ENCODE measurements around the gene TM4SF18. TPM values are rescaled to one million over a fixed set of nuclear protein-coding genes. Genes with fewer than 3 reads are reported as not detected.

The TM4SF18 gene
- total RNA-seq, 1 donor from 2014 or later, result not detected

GRCh38 chr3:149315694-149316093, 17.7 kb downstream of the TM4SF18 start:
- no peaks in the 10 kb centered on the region for H3K27me3 Mint-ChIP-seq
- no peak for DNase-seq (ENCODE audit: low spot score, unreplicated experiment)
- H3K4me1 Mint-ChIP-seq (ENCODE audit: low read depth), result peaks cover 43% of the 10 kb centered on the region
- H3K27ac Mint-ChIP-seq, result peak overlapping the region; percentile 5
- no peak overlapping the region for H3K4me3 Mint-ChIP-seq (ENCODE audit: low read depth)
- H3K9me3 Mint-ChIP-seq (ENCODE audit: low read depth), result peaks cover 15% of the 10 kb centered on the region
- no peak for TF ChIP-seq CTCF (IDR thresholded peaks at IDR 0.05; ENCODE audit: unreplicated experiment)
- peaks cover 6% of the 10 kb centered on the region for H3K36me3 Mint-ChIP-seq (ENCODE audit: insufficient read depth)

GRCh38 chr3:149314807-149315578, 18.4 kb downstream of the TM4SF18 start:
- Mint-ChIP-seq H3K36me3 (ENCODE audit: insufficient read depth) (peaks cover 6% of the 10 kb centered on the region), H3K27ac (peak overlapping the region; percentile 5), H3K4me3 (ENCODE audit: low read depth) (no peak overlapping the region), H3K9me3 (ENCODE audit: low read depth) (peaks cover 18% of the 10 kb centered on the region), H3K4me1 (ENCODE audit: low read depth) (peaks cover 46% of the 10 kb centered on the region), H3K27me3 (no peaks in the 10 kb centered on the region)
- DNase-seq (ENCODE audit: low spot score, unreplicated experiment), result no peak
- TF ChIP-seq CTCF (IDR thresholded peaks at IDR 0.05; ENCODE audit: unreplicated experiment), result no peak

GRCh38 chr3:149313542-149313941, 19.9 kb downstream of the TM4SF18 start:
- no peak for DNase-seq (ENCODE audit: low spot score, unreplicated experiment)
- H3K27ac Mint-ChIP-seq, result peak overlapping the region; percentile 72
- peaks cover 20% of the 10 kb centered on the region for H3K9me3 Mint-ChIP-seq (ENCODE audit: low read depth)
- no peak for TF ChIP-seq CTCF (IDR thresholded peaks at IDR 0.05; ENCODE audit: unreplicated experiment)
- H3K4me3 Mint-ChIP-seq (ENCODE audit: low read depth), result no peak overlapping the region
- H3K36me3 Mint-ChIP-seq (ENCODE audit: insufficient read depth), result peaks cover 6% of the 10 kb centered on the region
- peaks cover 46% of the 10 kb centered on the region for H3K4me1 Mint-ChIP-seq (ENCODE audit: low read depth)
- H3K27me3 Mint-ChIP-seq, result no peaks in the 10 kb centered on the region

- no peak for DNase-seq (ENCODE audit: low spot score, unreplicated experiment)
- peak overlapping the region; percentile 8 for H3K27ac Mint-ChIP-seq
- peaks cover 30% of the 10 kb centered on the region for H3K4me1 Mint-ChIP-seq (ENCODE audit: low read depth)
- H3K27me3 Mint-ChIP-seq, result no peaks in the 10 kb centered on the region
- H3K4me3 Mint-ChIP-seq (ENCODE audit: low read depth), result no peak overlapping the region
- peaks cover 20% of the 10 kb centered on the region for H3K9me3 Mint-ChIP-seq (ENCODE audit: low read depth)
- TF ChIP-seq CTCF (IDR thresholded peaks at IDR 0.05; ENCODE audit: unreplicated experiment), result no peak
- peaks cover 6% of the 10 kb centered on the region for H3K36me3 Mint-ChIP-seq (ENCODE audit: insufficient read depth)
These were observed 22.5 kb downstream of the TM4SF18 start for GRCh38 chr3:149310796-149311534.

- Mint-ChIP-seq H3K27ac (no peak overlapping the region), H3K36me3 (ENCODE audit: insufficient read depth) (peaks cover 9% of the 10 kb centered on the region), H3K4me3 (ENCODE audit: low read depth) (no peak overlapping the region), H3K9me3 (ENCODE audit: low read depth) (peaks cover 26% of the 10 kb centered on the region), H3K27me3 (no peaks in the 10 kb centered on the region), H3K4me1 (ENCODE audit: low read depth) (peaks cover 6% of the 10 kb centered on the region)
- TF ChIP-seq CTCF (IDR thresholded peaks at IDR 0.05; ENCODE audit: unreplicated experiment), result no peak
- no peak for DNase-seq (ENCODE audit: low spot score, unreplicated experiment)
These were observed 26.0 kb downstream of the TM4SF18 start for GRCh38 chr3:149307435-149307783.

All from progenitor cell of endocrine pancreas (in vitro differentiated cells).